ENCODE results near the gene ZNF385B. TPM values are rescaled to one million over a fixed set of nuclear protein-coding genes. Genes with fewer than 3 reads are reported as not detected.
"Not testable (repeated sequence)": the region's sequence is repeated elsewhere in the genome, so short reads cannot be mapped to it uniquely, and the experiment has no call there.

Gene ZNF385B
- total RNA-seq, 2 donors from 2014 or later: not detected

DNA sequence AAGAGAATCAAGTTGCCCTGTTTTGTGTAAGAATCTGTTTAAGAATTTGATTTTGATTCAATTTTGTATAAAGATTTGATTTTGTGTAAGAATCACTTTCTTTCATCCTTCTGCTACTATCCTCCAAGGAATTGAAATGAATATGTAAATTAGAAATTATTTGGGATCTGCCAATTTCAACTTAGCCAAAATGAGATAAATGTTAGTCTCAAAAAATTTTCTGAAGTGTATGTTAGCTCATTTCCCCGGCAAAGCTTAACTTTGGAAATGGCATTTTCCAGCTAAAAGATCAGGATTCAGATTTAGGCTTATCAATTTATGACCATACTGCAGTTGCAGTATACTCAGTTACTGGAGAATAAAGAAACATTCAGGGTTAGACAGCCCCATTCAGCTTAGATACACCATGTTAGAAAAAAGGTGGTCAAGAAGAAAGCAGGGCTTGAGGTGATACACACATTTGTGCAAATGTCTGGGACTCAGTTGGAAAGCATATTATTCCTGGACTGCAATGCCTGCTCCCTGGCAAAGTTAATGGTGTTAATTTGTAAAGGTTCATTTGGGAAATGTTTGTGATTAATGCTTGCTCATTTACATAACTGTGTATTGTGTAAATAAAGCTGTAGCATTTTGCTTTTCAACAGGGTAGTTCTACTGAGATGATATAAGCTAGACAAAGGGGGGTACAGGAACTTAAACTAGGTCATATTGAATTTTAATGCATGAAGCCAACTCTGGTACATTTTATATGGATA lies 349.0 kb downstream of the ZNF385B start:
- Mint-ChIP-seq H3K36me3 (no peaks in the 10 kb centered on the region), H3K9me3 (peaks cover 0 to 5% of the 10 kb centered on the region in 2 donors), H3K27ac (no peak overlapping the region)
- ATAC-seq (no peak), DNase-seq (ENCODE audit: low spot score in 2 of 2) (no peak)

DNA sequence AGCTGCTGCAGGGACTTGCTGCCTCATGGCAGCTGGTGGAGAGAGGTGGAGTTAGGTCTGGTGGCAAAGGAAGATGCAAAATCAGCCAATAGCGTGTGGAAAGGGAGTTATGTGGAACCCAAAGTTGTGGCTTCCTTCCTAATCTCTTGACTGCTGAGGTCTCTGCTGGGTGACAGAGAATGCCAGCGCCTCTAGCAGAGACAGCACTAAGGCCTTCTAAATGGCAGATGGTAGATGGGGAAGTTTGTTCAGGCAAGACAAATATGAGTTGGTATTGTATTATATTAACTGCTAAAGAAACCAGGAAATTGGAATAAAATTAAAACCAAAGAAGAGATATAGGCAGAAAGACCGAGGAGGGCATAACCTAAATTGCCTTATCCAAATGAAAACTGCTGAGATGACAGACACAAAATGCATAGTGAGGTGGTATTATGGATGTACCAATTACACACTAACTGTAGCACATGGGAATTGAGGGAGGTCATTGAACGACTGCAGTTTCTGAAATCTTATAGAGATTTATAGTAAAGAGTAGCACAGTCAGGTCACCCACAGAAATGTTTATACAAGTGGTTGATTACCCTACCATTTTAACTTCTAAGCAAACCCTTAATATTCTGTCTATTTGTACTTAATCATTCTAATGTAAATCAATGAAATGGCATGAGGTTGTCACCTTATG lies 350.2 kb downstream of the ZNF385B start:
- ATAC-seq: no peak
- Mint-ChIP-seq H3K9me3 (peaks cover 0 to 5% of the 10 kb centered on the region in 2 donors), H3K36me3 (no peaks in the 10 kb centered on the region), H3K27ac (no peak overlapping the region)
- no peak for DNase-seq (ENCODE audit: low spot score in 2 of 2)

GRCh38 chr2:179495315-179495714 lies 366.1 kb downstream of the ZNF385B start:
- DNase-seq (ENCODE audit: low spot score in 2 of 2) (no peak), ATAC-seq (no peak)
- Mint-ChIP-seq H3K36me3 (no peaks in the 10 kb centered on the region), H3K27ac (no peak overlapping the region), H3K9me3 (peaks cover 0 to 7% of the 10 kb centered on the region in 2 donors)

DNA sequence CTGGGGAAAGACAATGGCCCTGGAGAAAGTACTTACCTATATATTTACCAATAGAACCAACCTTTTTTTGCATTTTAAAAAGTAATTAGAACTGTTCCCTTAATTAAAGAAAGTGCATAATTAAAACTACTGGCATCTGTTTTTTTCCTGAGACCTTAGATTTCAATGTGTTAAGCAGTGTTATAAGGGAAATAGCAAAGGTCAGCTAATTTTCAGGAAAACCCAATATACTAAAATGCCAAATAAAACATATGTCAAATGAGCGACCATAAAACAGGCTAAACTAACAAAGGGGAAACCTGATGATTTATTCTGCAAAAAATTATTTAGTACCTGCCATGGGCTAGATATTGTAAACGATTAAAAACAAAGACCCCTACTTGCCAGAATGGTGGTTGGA lies 372.8 kb downstream of the ZNF385B start:
- H3K27ac Mint-ChIP-seq: no peak overlapping the region
- H3K36me3 Mint-ChIP-seq: no peaks in the 10 kb centered on the region
- no peaks in the 10 kb centered on the region for H3K9me3 Mint-ChIP-seq
- ATAC-seq (no peak), DNase-seq (ENCODE audit: low spot score in 2 of 2) (no peak)

DNA sequence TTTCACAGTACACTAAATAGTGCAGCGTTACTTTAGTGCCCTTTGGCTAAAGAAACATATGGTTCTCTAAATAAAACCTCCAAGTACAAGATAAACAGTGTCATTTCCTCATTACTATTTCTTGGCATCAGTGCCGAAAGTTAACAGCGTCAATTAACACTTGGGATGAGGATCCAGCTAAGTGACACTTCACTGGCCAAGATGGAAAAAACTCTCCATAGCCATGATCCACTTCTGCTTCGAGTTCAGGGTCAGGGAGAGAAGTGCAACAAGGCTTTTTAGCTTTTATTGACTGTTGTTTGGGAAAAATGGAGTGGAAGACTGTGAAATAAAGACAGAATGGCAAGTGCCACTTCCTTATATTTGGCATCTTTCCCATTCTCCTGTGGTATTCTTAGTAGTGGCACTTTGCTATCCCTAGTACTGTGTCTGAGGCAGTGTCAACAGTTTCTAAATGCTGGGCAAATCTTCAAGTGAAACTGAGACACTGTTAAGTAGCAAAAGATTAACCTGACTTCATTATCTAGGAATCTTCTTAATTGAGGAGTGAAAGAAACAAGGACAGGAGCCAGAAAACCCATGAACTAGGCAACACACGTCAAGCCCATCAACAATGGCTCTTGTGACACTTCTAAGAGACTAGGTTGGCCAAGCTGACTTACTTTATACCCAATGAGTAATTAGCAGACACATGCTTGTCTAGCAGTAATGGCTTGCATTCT lies 374.2 kb downstream of the ZNF385B start:
- H3K9me3 Mint-ChIP-seq: no peaks in the 10 kb centered on the region
- ATAC-seq: no peak
- no peak for DNase-seq (ENCODE audit: low spot score in 2 of 2)
- no peak overlapping the region for H3K27ac Mint-ChIP-seq
- H3K36me3 Mint-ChIP-seq: no peaks in the 10 kb centered on the region

DNA sequence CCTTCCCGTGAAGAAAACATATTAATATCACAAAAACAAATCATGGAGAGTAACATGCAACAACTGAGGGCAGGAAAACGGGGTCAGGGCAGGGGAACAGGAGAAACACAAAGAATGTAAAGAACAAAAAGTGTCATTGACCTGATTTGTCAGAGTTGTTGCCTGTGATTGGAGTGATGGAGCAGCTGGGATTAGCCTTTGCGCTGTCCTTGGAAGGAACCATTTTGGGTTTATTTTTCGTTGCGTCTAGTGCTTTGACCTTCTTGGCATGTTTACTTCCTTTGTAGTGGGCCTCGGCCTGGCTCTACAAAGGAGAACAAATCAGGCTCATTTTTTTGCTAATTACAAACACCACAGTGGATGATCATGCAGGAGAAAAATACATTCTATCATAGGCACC lies 378.3 kb downstream of the ZNF385B start:
- ATAC-seq (no peak), DNase-seq (ENCODE audit: low spot score in 2 of 2) (no peak)
- Mint-ChIP-seq H3K27ac (no peak overlapping the region), H3K36me3 (no peaks in the 10 kb centered on the region), H3K9me3 (no peaks in the 10 kb centered on the region)

DNA sequence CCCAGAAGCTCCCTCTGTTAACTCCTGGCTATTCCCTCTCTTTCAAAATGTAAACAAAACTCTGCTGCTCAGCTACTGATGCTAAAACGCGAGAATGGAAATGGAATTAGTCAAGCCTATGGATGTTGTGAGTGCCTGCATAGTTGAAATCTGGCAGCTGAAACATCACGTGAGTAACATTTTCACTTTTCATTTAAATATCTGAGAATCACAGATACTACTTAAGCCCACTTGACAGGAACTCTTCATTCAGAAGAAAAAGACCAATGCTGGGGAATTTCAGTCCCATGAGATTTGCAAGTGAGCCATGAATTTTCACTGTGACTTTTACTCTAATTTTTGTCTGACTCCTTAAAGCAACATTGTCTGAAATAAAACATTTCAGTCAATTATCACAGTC lies 381.5 kb downstream of the ZNF385B start:
- Mint-ChIP-seq H3K9me3 (no peaks in the 10 kb centered on the region), H3K36me3 (no peaks in the 10 kb centered on the region), H3K27ac (no peak overlapping the region)
- ATAC-seq (no peak), DNase-seq (ENCODE audit: low spot score in 2 of 2) (no peak)

- no peaks in the 10 kb centered on the region for H3K9me3 Mint-ChIP-seq
- H3K36me3 Mint-ChIP-seq: no peaks in the 10 kb centered on the region
- ATAC-seq (no peak), DNase-seq (ENCODE audit: low spot score in 2 of 2) (no peak)
- no peak overlapping the region for H3K27ac Mint-ChIP-seq
Measured at GRCh38 chr2:179478771-179479170, 382.6 kb downstream of the ZNF385B start.

- DNase-seq (ENCODE audit: low spot score in 2 of 2): no peak
- Mint-ChIP-seq H3K9me3 (no peaks in the 10 kb centered on the region), H3K27ac (no peak overlapping the region), H3K36me3 (no peaks in the 10 kb centered on the region)
- no peak for ATAC-seq
Measured at GRCh38 chr2:179470992-179471391, 390.4 kb downstream of the ZNF385B start.

GRCh38 chr2:179470089-179470488 lies 391.3 kb downstream of the ZNF385B start:
- H3K27ac Mint-ChIP-seq: no peak overlapping the region
- DNase-seq (ENCODE audit: low spot score in 2 of 2): no peak
- H3K9me3 Mint-ChIP-seq: peaks cover 2% of the 10 kb centered on the region in 2 donors
- no peak for ATAC-seq
- H3K36me3 Mint-ChIP-seq: no peaks in the 10 kb centered on the region

GRCh38 chr2:179467960-179468359 lies 393.5 kb downstream of the ZNF385B start:
- ATAC-seq (no peak), DNase-seq (ENCODE audit: low spot score in 2 of 2) (no peak)
- Mint-ChIP-seq H3K36me3 (no peaks in the 10 kb centered on the region), H3K9me3 (peaks cover 4 to 5% of the 10 kb centered on the region in 2 donors), H3K27ac (no peak overlapping the region)

GRCh38 chr2:179467111-179467510 lies 394.3 kb downstream of the ZNF385B start:
- no peaks in the 10 kb centered on the region for H3K36me3 Mint-ChIP-seq
- peaks cover 4 to 5% of the 10 kb centered on the region in 2 donors for H3K9me3 Mint-ChIP-seq
- ATAC-seq: no peak
- no peak for DNase-seq (ENCODE audit: low spot score in 2 of 2)
- no peak overlapping the region for H3K27ac Mint-ChIP-seq

- H3K36me3 Mint-ChIP-seq: no peaks in the 10 kb centered on the region
- no peak for ATAC-seq
- H3K27ac Mint-ChIP-seq: no peak overlapping the region
- no peak for DNase-seq (ENCODE audit: low spot score in 2 of 2)
- peaks cover 10 to 16% of the 10 kb centered on the region in 2 donors for H3K9me3 Mint-ChIP-seq
Measured at GRCh38 chr2:179461420-179461819, 400.0 kb downstream of the ZNF385B start.

GRCh38 chr2:179460181-179460929 lies 401.1 kb downstream of the ZNF385B start:
- ATAC-seq (peak; percentile 72 to 82), DNase-seq (ENCODE audit: low spot score in 2 of 2) (no peak)
- H3K36me3 Mint-ChIP-seq: no peaks in the 10 kb centered on the region
- H3K27ac Mint-ChIP-seq: peak overlapping the region; percentile 39 to 48
- peaks cover 10 to 16% of the 10 kb centered on the region in 2 donors for H3K9me3 Mint-ChIP-seq

GRCh38 chr2:179458113-179458512 lies 403.3 kb downstream of the ZNF385B start:
- not testable (repeated sequence) for ATAC-seq; H3K27ac Mint-ChIP-seq; DNase-seq (ENCODE audit: low spot score in 2 of 2); H3K36me3 Mint-ChIP-seq
- H3K9me3 Mint-ChIP-seq: peaks cover 6 to 11% of the 10 kb centered on the region in 2 donors

- Mint-ChIP-seq H3K36me3 (no peaks in the 10 kb centered on the region), H3K27ac (no peak overlapping the region), H3K9me3 (peaks cover 6 to 11% of the 10 kb centered on the region in 2 donors)
- ATAC-seq (no peak), DNase-seq (ENCODE audit: low spot score in 2 of 2) (no peak)
Measured at GRCh38 chr2:179455824-179456223, 405.6 kb downstream of the ZNF385B start.

DNA sequence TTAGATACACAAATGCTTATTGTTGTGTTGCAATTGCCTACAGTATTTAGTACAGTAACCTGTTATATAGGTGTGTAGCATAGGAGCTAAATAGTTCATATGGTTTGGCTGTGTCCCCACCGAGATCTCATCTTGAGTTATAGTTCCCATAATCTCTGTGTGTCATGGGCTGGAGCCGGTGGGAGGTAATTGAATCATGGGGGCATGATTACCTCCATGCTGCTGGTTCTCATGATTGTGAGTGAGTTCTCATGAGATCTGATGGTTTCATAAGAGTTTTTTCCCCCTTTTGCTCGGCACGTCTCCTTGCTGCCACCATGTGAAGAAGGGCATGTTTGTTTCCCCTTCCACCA lies 406.3 kb downstream of the ZNF385B start:
- ATAC-seq: no peak
- Mint-ChIP-seq H3K36me3 (no peaks in the 10 kb centered on the region), H3K9me3 (peaks cover 6 to 11% of the 10 kb centered on the region in 2 donors), H3K27ac (no peak overlapping the region)
- DNase-seq (ENCODE audit: low spot score in 2 of 2): no peak

Data from activated naive CD4-positive, alpha-beta T cell treated with anti-CD3 and anti-CD28 coated beads, Interleukin-2, amount 50 U/mL, for 72 hours (primary cell).